ENCODE results near the gene SERHL2.
"Not testable (repeated sequence)": the region's sequence is repeated elsewhere in the genome, so short reads cannot be mapped to it uniquely, and the experiment has no call there.

The SERHL2 gene

GRCh38 chr22:42518638-42519524 lies 34.9 kb upstream of the SERHL2 start:
- H3K9me3 ChIP-seq (replicated peaks; ENCODE audit: low read length); H3K4me1 ChIP-seq (ENCODE audit: control insufficient read depth, insufficient read depth, low read length); H3K27me3 ChIP-seq (ENCODE audit: control insufficient read depth, insufficient read depth, low read length): not testable (repeated sequence)
- H3K4me3 ChIP-seq (ENCODE audit: low read length): peak overlapping the region; percentile 98
- peak overlapping the region; percentile 78 for H3K4me2 ChIP-seq (ENCODE audit: low read length)
- H3K9ac ChIP-seq (ENCODE audit: low read depth, low read length): peak overlapping the region; percentile 95
- peaks cover 13% of the 10 kb centered on the region for H3K36me3 ChIP-seq (ENCODE audit: insufficient read depth, low read length)

GRCh38 chr22:42519525-42520401 lies 34.0 kb upstream of the SERHL2 start, which contains the start of gene RRP7A:
Gene RRP7A (minus strand): TSS chr22:42519796. CDS start chr22:42519786, 10 bp downstream.
- H3K9ac ChIP-seq (ENCODE audit: low read depth, low read length): peak within 1 kb of the TSS; percentile 95

GRCh38 chr22:42521228-42521546 lies 32.6 kb upstream of the SERHL2 start:
- no peak overlapping the region for H3K4me3 ChIP-seq (ENCODE audit: low read length)
- peaks cover 9% of the 10 kb centered on the region for H3K4me1 ChIP-seq (ENCODE audit: control insufficient read depth, insufficient read depth, low read length)
- H3K27me3 ChIP-seq (ENCODE audit: control insufficient read depth, insufficient read depth, low read length): peaks cover 2% of the 10 kb centered on the region
- no peaks in the 10 kb centered on the region for H3K9me3 ChIP-seq (replicated peaks; ENCODE audit: low read length)
- H3K9ac ChIP-seq (ENCODE audit: low read depth, low read length): no peak overlapping the region
- peaks cover 5% of the 10 kb centered on the region for H3K36me3 ChIP-seq (ENCODE audit: insufficient read depth, low read length)
- H3K4me2 ChIP-seq (ENCODE audit: low read length): no peak overlapping the region

More at GRCh38 chr22:42519525-42520401, 34.0 kb upstream of the SERHL2 start, which contains the start of gene RRP7A:
- peaks cover 9% of the 10 kb centered on the region for H3K4me1 ChIP-seq (ENCODE audit: control insufficient read depth, insufficient read depth, low read length)
- H3K9me3 ChIP-seq (replicated peaks; ENCODE audit: low read length): no peaks in the 10 kb centered on the region
- H3K36me3 ChIP-seq (ENCODE audit: insufficient read depth, low read length): peaks cover 13% of the 10 kb centered on the region
- peak within 1 kb of the TSS; percentile 84 for H3K4me2 ChIP-seq (ENCODE audit: low read length)
- peak within 1 kb of the TSS; percentile 98 for H3K4me3 ChIP-seq (ENCODE audit: low read length)
- no peaks in the 10 kb centered on the region for H3K27me3 ChIP-seq (ENCODE audit: control insufficient read depth, insufficient read depth, low read length)

- H3K4me1 ChIP-seq (ENCODE audit: control insufficient read depth, insufficient read depth, low read length): peaks cover 9% of the 10 kb centered on the region
- no peaks in the 10 kb centered on the region for H3K9me3 ChIP-seq (replicated peaks; ENCODE audit: low read length)
- H3K4me3 ChIP-seq (ENCODE audit: low read length): no peak overlapping the region
- H3K27me3 ChIP-seq (ENCODE audit: control insufficient read depth, insufficient read depth, low read length): peaks cover 6% of the 10 kb centered on the region
- no peak overlapping the region for H3K9ac ChIP-seq (ENCODE audit: low read depth, low read length)
- no peaks in the 10 kb centered on the region for H3K36me3 ChIP-seq (ENCODE audit: insufficient read depth, low read length)
- no peak overlapping the region for H3K4me2 ChIP-seq (ENCODE audit: low read length)
Observed at GRCh38 chr22:42522546-42522945, 31.2 kb upstream of the SERHL2 start.

- Histone ChIP-seq H3K9me3 (replicated peaks; ENCODE audit: low read length) (no peaks in the 10 kb centered on the region), H3K4me2 (ENCODE audit: low read length) (no peak overlapping the region), H3K4me1 (ENCODE audit: control insufficient read depth, insufficient read depth, low read length) (no peaks in the 10 kb centered on the region), H3K27me3 (ENCODE audit: control insufficient read depth, insufficient read depth, low read length) (peaks cover 14% of the 10 kb centered on the region), H3K36me3 (ENCODE audit: insufficient read depth, low read length) (no peaks in the 10 kb centered on the region), H3K9ac (ENCODE audit: low read depth, low read length) (no peak overlapping the region), H3K4me3 (ENCODE audit: low read length) (no peak overlapping the region)
Observed at GRCh38 chr22:42528591-42529307, 25.0 kb upstream of the SERHL2 start.

- H3K4me1 ChIP-seq (ENCODE audit: control insufficient read depth, insufficient read depth, low read length); H3K9me3 ChIP-seq (replicated peaks; ENCODE audit: low read length); H3K36me3 ChIP-seq (ENCODE audit: insufficient read depth, low read length); H3K4me3 ChIP-seq (ENCODE audit: low read length); H3K4me2 ChIP-seq (ENCODE audit: low read length); H3K9ac ChIP-seq (ENCODE audit: low read depth, low read length): not testable (repeated sequence)
- peaks cover 14% of the 10 kb centered on the region for H3K27me3 ChIP-seq (ENCODE audit: control insufficient read depth, insufficient read depth, low read length)
Observed at GRCh38 chr22:42529435-42529834, 24.3 kb upstream of the SERHL2 start.

- not testable (repeated sequence) for H3K36me3 ChIP-seq (ENCODE audit: insufficient read depth, low read length); H3K4me1 ChIP-seq (ENCODE audit: control insufficient read depth, insufficient read depth, low read length); H3K4me2 ChIP-seq (ENCODE audit: low read length); H3K9ac ChIP-seq (ENCODE audit: low read depth, low read length); H3K9me3 ChIP-seq (replicated peaks; ENCODE audit: low read length); H3K4me3 ChIP-seq (ENCODE audit: low read length)
- peaks cover 12% of the 10 kb centered on the region for H3K27me3 ChIP-seq (ENCODE audit: control insufficient read depth, insufficient read depth, low read length)
Observed at GRCh38 chr22:42531401-42532084, 22.2 kb upstream of the SERHL2 start.

GRCh38 chr22:42533638-42533977 lies 20.1 kb upstream of the SERHL2 start:
- no peaks in the 10 kb centered on the region for H3K36me3 ChIP-seq (ENCODE audit: insufficient read depth, low read length)
- no peaks in the 10 kb centered on the region for H3K9me3 ChIP-seq (replicated peaks; ENCODE audit: low read length)
- H3K4me3 ChIP-seq (ENCODE audit: low read length): no peak overlapping the region
- H3K9ac ChIP-seq (ENCODE audit: low read depth, low read length): no peak overlapping the region
- H3K4me1 ChIP-seq (ENCODE audit: control insufficient read depth, insufficient read depth, low read length): peaks cover 13% of the 10 kb centered on the region
- H3K27me3 ChIP-seq (ENCODE audit: control insufficient read depth, insufficient read depth, low read length): peaks cover 8% of the 10 kb centered on the region
- H3K4me2 ChIP-seq (ENCODE audit: low read length): no peak overlapping the region

- H3K9ac ChIP-seq (ENCODE audit: low read depth, low read length); H3K9me3 ChIP-seq (replicated peaks; ENCODE audit: low read length); H3K36me3 ChIP-seq (ENCODE audit: insufficient read depth, low read length); H3K4me3 ChIP-seq (ENCODE audit: low read length); H3K4me2 ChIP-seq (ENCODE audit: low read length); H3K27me3 ChIP-seq (ENCODE audit: control insufficient read depth, insufficient read depth, low read length): not testable (repeated sequence)
- peaks cover 20% of the 10 kb centered on the region for H3K4me1 ChIP-seq (ENCODE audit: control insufficient read depth, insufficient read depth, low read length)
Observed at GRCh38 chr22:42535082-42535731, 18.5 kb upstream of the SERHL2 start.

- Histone ChIP-seq H3K27me3 (ENCODE audit: control insufficient read depth, insufficient read depth, low read length) (peaks cover 4% of the 10 kb centered on the region), H3K9me3 (replicated peaks; ENCODE audit: low read length) (no peaks in the 10 kb centered on the region), H3K4me2 (ENCODE audit: low read length) (no peak overlapping the region), H3K4me1 (ENCODE audit: control insufficient read depth, insufficient read depth, low read length) (peaks cover 20% of the 10 kb centered on the region), H3K9ac (ENCODE audit: low read depth, low read length) (no peak overlapping the region), H3K4me3 (ENCODE audit: low read length) (no peak overlapping the region), H3K36me3 (ENCODE audit: insufficient read depth, low read length) (no peaks in the 10 kb centered on the region)
Observed at GRCh38 chr22:42536166-42536565, 17.6 kb upstream of the SERHL2 start.

All from skeletal muscle satellite cell (primary cell).